K562 (cell line): ENCODE results near the gene ASB2. TPM values are rescaled to one million over a fixed set of nuclear protein-coding genes. Genes with fewer than 3 reads are reported as not detected.

ENCODE experiments used
- ARID2 ChIP-seq: fragments of 450-650 bp; IDR thresholded peaks from 2 replicates; pipeline ENCODE4 v1.6.1; 2017; ENCODE audit warnings: antibody characterized with exemption, mild to moderate bottlenecking
- BCL6 ChIP-seq: fragments of 250-450 bp; sonication (Bioruptor Pico); IDR thresholded peaks from 2 replicates; pipeline ENCODE4 v1.4.0; 2020
- BCOR ChIP-seq: fragments of 450-650 bp; IDR thresholded peaks from 2 replicates; pipeline ENCODE4 v1.6.1; 2016
- BRCA1 ChIP-seq, 2 experiments: fragments of 450-650 bp in 1 of 2; sonication (generic) in 1 of 2; formaldehyde crosslinking in 1 of 2; IDR thresholded peaks; 2 replicates each; pipeline versions ENCODE4 v1.5.0 to v1.6.1; 2017 to 2020; ENCODE audit warnings: mild to moderate bottlenecking in 1 of 2, missing genetic modification reagents in 1 of 2
- E2F1 ChIP-seq: sonication (generic); formaldehyde crosslinking; IDR thresholded peaks from 2 replicates; pipeline ENCODE4 v1.8.1; 2023; ENCODE audit warnings: mild to moderate bottlenecking, missing genetic modification reagents, moderate library complexity
- E2F8 ChIP-seq: fragments of 450-650 bp; IDR thresholded peaks from 2 replicates; pipeline ENCODE4 v1.7.1; 2018; ENCODE audit warnings: mild to moderate bottlenecking, low read depth; ENCODE audit not compliant: partially characterized antibody
- FOXJ3 ChIP-seq: sonication (generic); formaldehyde crosslinking; IDR thresholded peaks from 2 replicates; pipeline ENCODE4 v1.4.0; 2020; ENCODE audit warnings: mild to moderate bottlenecking, missing genetic modification reagents
- NR2C2 ChIP-seq, 2 experiments: fragments of 200-800 bp in 1 of 2; sonication (Bioruptor generic) in 1 of 2; sonication (generic) in 1 of 2; formaldehyde crosslinking in 1 of 2; IDR thresholded peaks; 2 replicates each; pipeline versions ENCODE4 v1.6.1 to v1.8.0; 2016 to 2022; ENCODE audit warnings: mild to moderate bottlenecking in 1 of 2, missing compliant biosample characterization in 1 of 2, missing genetic modification characterization in 1 of 2, missing genetic modification reagents in 1 of 2
- OTX1 ChIP-seq: fragments of 450-650 bp; formaldehyde crosslinking; IDR thresholded peaks from 2 replicates; pipeline ENCODE4 v1.4.0; 2022; ENCODE audit warnings: mild to moderate bottlenecking
- POLR3A ChIP-seq: IDR thresholded peaks from 2 replicates; pipeline ENCODE4 v1.6.1; 2011; ENCODE audit warnings: borderline replicate concordance, mild to moderate bottlenecking, moderate library complexity; ENCODE audit not compliant: insufficient read length, insufficient read depth; ENCODE audit errors: extremely low read depth
- RFX1 ChIP-seq: fragments of 450-650 bp; IDR thresholded peaks from 2 replicates; pipeline ENCODE4 v1.6.1; 2016; ENCODE audit warnings: mild to moderate bottlenecking, moderate library complexity
- U2AF1 ChIP-seq: fragments of 200-400 bp; formaldehyde crosslinking; optimal IDR thresholded peaks from 2 replicates; pipeline ENCODE3; 2017; ENCODE audit warnings: mild to moderate bottlenecking, low read depth, low read length, moderate library complexity
- ZBED1 ChIP-seq: IDR thresholded peaks from 2 replicates; pipeline ENCODE4 v1.6.1; 2014
- ZC3H8 ChIP-seq: fragments of 450-650 bp; IDR thresholded peaks from 2 replicates; pipeline ENCODE4 v1.6.1; 2017
- ZKSCAN3 ChIP-seq: fragments of 250-450 bp; sonication (Bioruptor Pico); IDR thresholded peaks from 2 replicates; pipeline ENCODE4 v1.4.0; 2020
- ZNF311 ChIP-seq: fragments of 250-450 bp; sonication (Bioruptor Pico); IDR thresholded peaks from 2 replicates; pipeline ENCODE4 v1.4.0; 2020; ENCODE audit warnings: mild to moderate bottlenecking, moderate library complexity
- polyA plus RNA-seq, 8 experiments: library from polyadenylated mRNA; depleted of rRNA in 4 of 8; stranded (reverse) in 5 of 8; unstranded in 3 of 8; fragments of >200 nt; fragmentation: Nextera tagmentation in 2 of 8; fragmentation: Illumina TruSeq in 1 of 8; extraction: Ambion mirVana in 2 of 8; extraction: Trizol in 1 of 8; gene quantifications; 2 replicates each; pipeline versions ENCODE4 v1.2.1 to v1.2.3, GENCODE V29; 2011 to 2014; ENCODE audit warnings: inconsistent platforms in 1 of 8, missing spikeins in 1 of 8
- total RNA-seq, 7 experiments: library from RNA; depleted of rRNA in 6 of 7; stranded (reverse); fragments of >200 nt in 6 of 7; fragmentation: Illumina TruSeq in 2 of 7; extraction: Trizol in 2 of 7; gene quantifications; 2 replicates each; pipeline versions ENCODE4 v1.2.1 to v1.2.3, GENCODE V29; 2011 to 2021; ENCODE audit warnings: low replicate concordance in 1 of 7
- TF ChIP-seq, protein P1 (sequence below), 2 experiments: fragments of 250-450 bp in 1 of 2; fragments of 450-650 bp in 1 of 2; sonication (Bioruptor Pico) in 1 of 2; IDR thresholded peaks; 2 replicates each; pipeline versions ENCODE4 v1.6.1 to v1.8.0; 2016 to 2021; ENCODE audit warnings: mild to moderate bottlenecking in 2 of 2, moderate library complexity in 2 of 2, missing compliant biosample characterization in 1 of 2, missing genetic modification characterization in 1 of 2

Gene ASB2
- total and polyA plus RNA-seq, 9 of the 15 experiments (the other 6 are each of a cell fraction or from before 2014, with no cell fraction given): not detected

DNA sequence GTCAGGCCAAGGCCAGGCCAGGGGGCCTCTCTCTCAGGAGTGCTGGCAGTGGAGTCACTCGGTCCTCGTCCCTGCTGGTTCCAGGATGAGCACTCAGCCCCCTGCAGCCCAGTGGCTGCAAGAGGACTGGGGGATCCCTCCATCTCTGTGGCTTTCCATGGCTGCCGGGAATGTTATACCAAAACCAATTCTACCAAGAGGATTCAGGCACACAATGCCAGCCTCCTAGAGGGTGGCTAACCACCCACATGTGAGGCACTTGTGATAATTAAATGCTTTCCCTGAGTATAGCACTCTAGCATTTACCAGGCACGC, 21.9 kb downstream of the ASB2 start (continued):
- TF ChIP-seq, protein P1, sequence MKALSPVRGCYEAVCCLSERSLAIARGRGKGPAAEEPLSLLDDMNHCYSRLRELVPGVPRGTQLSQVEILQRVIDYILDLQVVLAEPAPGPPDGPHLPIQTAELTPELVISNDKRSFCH (CRISPR knock-in tag; IDR thresholded peaks at IDR 0.05): no peak
- TF ChIP-seq, protein P1 (tag; IDR thresholded peaks at IDR 0.05): no peak
- TF ChIP-seq FOXJ3 (CRISPR knock-in tag) (no peak), BCOR (no peak), NR2C2 (CRISPR knock-in tag; IDR thresholded peaks at IDR 0.05) (no peak), NR2C2 (tag; IDR thresholded peaks at IDR 0.05) (no peak), ZKSCAN3 (no peak), RFX1 (no peak), ZBED1 (no peak), U2AF1 (no peak), E2F8 (no peak), E2F1 (CRISPR knock-in tag) (no peak), ARID2 (no peak), BCL6 (CRISPR knock-in tag) (no peak), ZC3H8 (no peak), POLR3A (no peak), BRCA1 (IDR thresholded peaks at IDR 0.05) (no peak), BRCA1 (CRISPR knock-in tag; IDR thresholded peaks at IDR 0.05) (no peak), OTX1 (CRISPR knock-in tag) (no peak), ZNF311 (CRISPR knock-in tag) (no peak)
- TF ChIP-seq, all 486 proteins: peak for 0
